HCT116 (cell line): ENCODE data around the gene EVX2.

Experiments
- CEBPB ChIP-seq: IDR thresholded peaks from 2 replicates; pipeline ENCODE4 v1.6.1; 2012; ENCODE audit warnings: low read depth
- FOSL1 ChIP-seq: IDR thresholded peaks from 2 replicates; pipeline ENCODE4 v1.6.1; 2012; ENCODE audit warnings: low read depth
- SIN3A ChIP-seq: IDR thresholded peaks from 2 replicates; pipeline ENCODE4 v1.6.1; 2012; ENCODE audit warnings: low read depth
- TF ChIP-seq, protein P1 (sequence below), 3 experiments: fragments of 200-600 bp in 1 of 3; sonication (generic) in 1 of 3; IDR thresholded peaks in 2 of 3; conservative IDR thresholded peaks in 1 of 3; 2 replicates each; pipeline ENCODE4 v1.5.1; 2012 to 2017; ENCODE audit warnings: low read depth in 2 of 3, low read length in 2 of 3, antibody characterized with exemption in 1 of 3, borderline replicate concordance in 1 of 3, control low read depth in 1 of 3, mild to moderate bottlenecking in 1 of 3, mixed read lengths in 1 of 3, mixed run types in 1 of 3, moderate library complexity in 1 of 3; ENCODE audit not compliant: insufficient read depth in 1 of 3

GRCh38 chr2:176090862-176091261 lies 7.1 kb upstream of the EVX2 start:
- TF ChIP-seq FOSL1 (no peak), SIN3A (no peak), CEBPB (no peak)
- TF ChIP-seq, protein P1, sequence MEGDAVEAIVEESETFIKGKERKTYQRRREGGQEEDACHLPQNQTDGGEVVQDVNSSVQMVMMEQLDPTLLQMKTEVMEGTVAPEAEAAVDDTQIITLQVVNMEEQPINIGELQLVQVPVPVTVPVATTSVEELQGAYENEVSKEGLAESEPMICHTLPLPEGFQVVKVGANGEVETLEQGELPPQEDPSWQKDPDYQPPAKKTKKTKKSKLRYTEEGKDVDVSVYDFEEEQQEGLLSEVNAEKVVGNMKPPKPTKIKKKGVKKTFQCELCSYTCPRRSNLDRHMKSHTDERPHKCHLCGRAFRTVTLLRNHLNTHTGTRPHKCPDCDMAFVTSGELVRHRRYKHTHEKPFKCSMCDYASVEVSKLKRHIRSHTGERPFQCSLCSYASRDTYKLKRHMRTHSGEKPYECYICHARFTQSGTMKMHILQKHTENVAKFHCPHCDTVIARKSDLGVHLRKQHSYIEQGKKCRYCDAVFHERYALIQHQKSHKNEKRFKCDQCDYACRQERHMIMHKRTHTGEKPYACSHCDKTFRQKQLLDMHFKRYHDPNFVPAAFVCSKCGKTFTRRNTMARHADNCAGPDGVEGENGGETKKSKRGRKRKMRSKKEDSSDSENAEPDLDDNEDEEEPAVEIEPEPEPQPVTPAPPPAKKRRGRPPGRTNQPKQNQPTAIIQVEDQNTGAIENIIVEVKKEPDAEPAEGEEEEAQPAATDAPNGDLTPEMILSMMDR (IDR thresholded peaks at IDR 0.05 in 2 of 3, conservative IDR thresholded peaks at IDR 0.05 in 1 of 3; ENCODE audit: borderline replicate concordance in 1 of 3, insufficient read depth in 1 of 3, low read depth in 2 of 3, low read length in 2 of 3): no peak
